Ovary (tissue), 3 donors: ENCODE results near the gene CHN2.

ENCODE experiments used
- CTCF ChIP-seq, 3 donors: fragments of 450-650 bp in 2 of 3; fragments of 200-600 bp in 1 of 3; IDR thresholded peaks; one replicate each; pipeline versions ENCODE4 v1.5.1 to v1.8.0; 2016 to 2022; ENCODE audit warnings: antibody characterized with exemption in 3 of 3, mild to moderate bottlenecking in 1 of 3
- POLR2A ChIP-seq: fragments of 450-650 bp; IDR thresholded peaks from one replicate; pipeline ENCODE4 v1.6.1; 2017; ENCODE audit warnings: antibody characterized with exemption, mild to moderate bottlenecking, moderate library complexity
- donor health status: DM: no; HTN: no; CAD: no.

- TF ChIP-seq CTCF (IDR thresholded peaks at IDR 0.05) (no peak), POLR2A (no peak)
Observed at GRCh38 chr7:29179115-29179514, 15.5 kb upstream of the CHN2 start.
